Measurements from ENCODE around the gene KCTD17. TPM values are rescaled to one million over a fixed set of nuclear protein-coding genes. Genes with fewer than 3 reads are reported as not detected.

KCTD17 gene
- total RNA-seq, 3 donors from 2014 or later, result 8.2 to 17.4 (median 11.1) TPM

- intact Hi-C loops (cut with DNase I; ENCODE audit: low total_unique reads), result no loop called here
- Histone ChIP-seq H3K27ac (no peak overlapping the region), H3K36me3 (no peaks in the 10 kb centered on the region)
These were observed 4.7 kb downstream of the KCTD17 start for GRCh38 chr22:37056246-37056645.

GRCh38 chr22:37057226-37057625, 5.7 kb downstream of the KCTD17 start:
- H3K4me3 ChIP-seq, result no peak overlapping the region
- H3K36me3 ChIP-seq, result no peaks in the 10 kb centered on the region
- no peaks in the 10 kb centered on the region for H3K27me3 ChIP-seq
- intact Hi-C loops (cut with DNase I; ENCODE audit: low total_unique reads), result no loop called here
- no peak for DNase-seq (ENCODE audit: low spot score in 2 of 2)
- H3K4me1 ChIP-seq, result no peaks in the 10 kb centered on the region
- no peaks in the 10 kb centered on the region for H3K9me3 ChIP-seq
- TF ChIP-seq POLR2A (IDR thresholded peaks at IDR 0.05), result no peak
- no peak for TF ChIP-seq POLR2AphosphoS5 (IDR thresholded peaks at IDR 0.05)
- TF ChIP-seq CTCF (IDR thresholded peaks at IDR 0.05), result no peak
- H3K27ac ChIP-seq, result no peak overlapping the region

More at GRCh38 chr22:37056246-37056645, 4.7 kb downstream of the KCTD17 start:
- H3K27me3 ChIP-seq, result no peaks in the 10 kb centered on the region
- no peak for DNase-seq (ENCODE audit: low spot score in 2 of 2)
- TF ChIP-seq POLR2AphosphoS5 (IDR thresholded peaks at IDR 0.05) (no peak), CTCF (IDR thresholded peaks at IDR 0.05) (no peak), POLR2A (IDR thresholded peaks at IDR 0.05) (no peak)
- no peak overlapping the region for H3K4me3 ChIP-seq
- H3K4me1 ChIP-seq, result no peaks in the 10 kb centered on the region
- H3K9me3 ChIP-seq, result no peaks in the 10 kb centered on the region

DNA sequence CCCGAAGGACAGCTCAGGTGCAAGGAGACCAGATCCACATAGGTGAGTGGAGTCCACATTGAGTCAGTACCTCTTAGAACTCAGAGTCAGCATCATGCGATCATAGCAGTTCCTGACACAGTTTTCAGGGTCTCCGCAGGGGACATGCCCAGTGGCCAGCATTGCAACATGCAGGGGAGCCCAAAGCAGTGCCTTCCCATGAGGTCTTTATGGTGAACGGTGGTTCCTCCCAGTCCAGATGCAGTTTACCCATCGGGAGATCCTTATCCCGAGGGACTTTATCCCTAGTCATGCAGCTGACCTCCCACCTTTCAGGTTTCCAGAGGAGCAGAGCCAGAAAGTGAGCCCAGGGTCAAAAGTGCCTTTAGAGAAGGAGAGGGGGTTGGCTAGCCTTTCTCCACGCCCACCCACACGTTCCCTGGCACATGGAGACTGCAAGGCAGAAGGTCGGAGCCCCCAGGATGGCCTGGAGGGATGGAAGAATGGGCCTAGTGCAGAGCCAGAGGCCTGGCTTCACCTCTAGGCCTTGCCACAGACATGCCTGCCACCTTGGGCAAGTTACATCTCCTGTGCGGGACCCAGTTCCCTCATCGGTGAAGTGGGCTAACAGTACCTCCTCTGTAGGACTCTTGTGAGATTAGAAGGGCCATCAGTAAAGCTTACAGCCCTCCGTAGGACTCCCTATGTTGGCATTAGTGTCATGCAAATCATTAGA, 6.4 kb downstream of the KCTD17 start:
- no peaks in the 10 kb centered on the region for H3K36me3 ChIP-seq
- DNase-seq (ENCODE audit: low spot score in 2 of 2), result no peak
- no peaks in the 10 kb centered on the region for H3K27me3 ChIP-seq
- no peaks in the 10 kb centered on the region for H3K9me3 ChIP-seq
- no peaks in the 10 kb centered on the region for H3K4me1 ChIP-seq
- intact Hi-C loops (cut with DNase I; ENCODE audit: low total_unique reads), result no loop called here
- H3K27ac ChIP-seq, result no peak overlapping the region
- H3K4me3 ChIP-seq, result no peak overlapping the region
- TF ChIP-seq POLR2AphosphoS5 (IDR thresholded peaks at IDR 0.05) (no peak), CTCF (IDR thresholded peaks at IDR 0.05) (no peak), POLR2A (IDR thresholded peaks at IDR 0.05) (no peak)

GRCh38 chr22:37058917-37059701, 7.6 kb downstream of the KCTD17 start:
- intact Hi-C loops (cut with DNase I; ENCODE audit: low total_unique reads), result no loop called here
- DNase-seq (ENCODE audit: low spot score in 2 of 2), result no peak
- no peaks in the 10 kb centered on the region for H3K36me3 ChIP-seq

More at GRCh38 chr22:37058917-37059701, 7.6 kb downstream of the KCTD17 start:
- Histone ChIP-seq H3K4me1 (no peaks in the 10 kb centered on the region), H3K27me3 (no peaks in the 10 kb centered on the region), H3K4me3 (no peak overlapping the region), H3K9me3 (no peaks in the 10 kb centered on the region), H3K27ac (no peak overlapping the region)
- TF ChIP-seq POLR2A (IDR thresholded peaks at IDR 0.05) (no peak), POLR2AphosphoS5 (IDR thresholded peaks at IDR 0.05) (no peak), CTCF (IDR thresholded peaks at IDR 0.05) (no peak)
